Neutrophil (primary cell): ENCODE results near the gene INHBC.

Source experiments
- H3K27ac ChIP-seq: fragments of 200-600 bp; sonication (generic); 2 replicates; pipeline ENCODE4 v1.5.1; 2016; ENCODE audit warnings: mild to moderate bottlenecking, moderate library complexity
- H3K27me3 ChIP-seq: fragments of 200-600 bp; sonication (generic); 2 replicates; pipeline ENCODE4 v1.6.0; 2016; ENCODE audit warnings: mild to moderate bottlenecking
- H3K36me3 ChIP-seq: fragments of 200-600 bp; sonication (generic); 2 replicates; pipeline ENCODE4 v1.5.1; 2017
- H3K4me1 ChIP-seq, 2 experiments: fragments of 200-600 bp in 1 of 2; sonication (generic) in 1 of 2; 1 replicate in 1 of 2; 2 replicates in 1 of 2; pipeline versions ENCODE4 v1.5.1 to v1.6.1; 2013 to 2016; ENCODE audit warnings: low read depth in 1 of 2, low read length in 1 of 2, mild to moderate bottlenecking in 1 of 2, moderate library complexity in 1 of 2; ENCODE audit not compliant: control insufficient read depth in 1 of 2, insufficient read depth in 1 of 2
- H3K4me3 ChIP-seq, 2 experiments: fragments of 200-600 bp in 1 of 2; sonication (generic) in 1 of 2; 1 replicate in 1 of 2; 2 replicates in 1 of 2; pipeline ENCODE4 v1.5.1; 2013 to 2016; ENCODE audit warnings: low read depth in 1 of 2, low read length in 1 of 2, mild to moderate bottlenecking in 1 of 2, moderate library complexity in 1 of 2
- H3K9me3 ChIP-seq: fragments of 200-600 bp; sonication (generic); 2 replicates; pipeline ENCODE4 v1.5.1; 2016
- CTCF ChIP-seq: fragments of 200-600 bp; sonication (generic); IDR thresholded peaks from 2 replicates; pipeline ENCODE4 v1.5.1; 2016; ENCODE audit warnings: antibody characterized with exemption

The INHBC gene

GRCh38 chr12:57462251-57462911, 27.8 kb downstream of the INHBC start:
- H3K4me1 ChIP-seq: peaks cover 51 to 72% of the 10 kb centered on the region in 2 experiments
- peak overlapping the region; percentile 7 for H3K27ac ChIP-seq
- H3K27me3 ChIP-seq: peaks cover 32% of the 10 kb centered on the region
- peak overlapping the region; percentile 28 to 55 for H3K4me3 ChIP-seq
- no peaks in the 10 kb centered on the region for H3K9me3 ChIP-seq
- peaks cover 32% of the 10 kb centered on the region for H3K36me3 ChIP-seq
- peak; percentile 93 for TF ChIP-seq CTCF

GRCh38 chr12:57462912-57463253, 28.3 kb downstream of the INHBC start:
- Histone ChIP-seq H3K27ac (peak overlapping the region; percentile 7), H3K4me1 (peaks cover 54 to 75% of the 10 kb centered on the region in 2 experiments), H3K36me3 (peaks cover 37% of the 10 kb centered on the region), H3K27me3 (peaks cover 32% of the 10 kb centered on the region), H3K4me3 (peak overlapping the region in 1 of 2 experiments; percentile 55), H3K9me3 (no peaks in the 10 kb centered on the region)
- peak; percentile 5 for TF ChIP-seq CTCF

GRCh38 chr12:57464569-57464968, 30.0 kb downstream of the INHBC start:
- Histone ChIP-seq H3K27me3 (peaks cover 30% of the 10 kb centered on the region), H3K36me3 (peaks cover 54% of the 10 kb centered on the region)
- TF ChIP-seq CTCF: no peak

GRCh38 chr12:57465030-57465746, 30.6 kb downstream of the INHBC start:
- Histone ChIP-seq H3K4me3 (no peak overlapping the region), H3K4me1 (peaks cover 63 to 76% of the 10 kb centered on the region in 2 experiments), H3K36me3 (peaks cover 60% of the 10 kb centered on the region), H3K9me3 (no peaks in the 10 kb centered on the region), H3K27ac (peak overlapping the region; percentile 99), H3K27me3 (peaks cover 24% of the 10 kb centered on the region)
- TF ChIP-seq CTCF: no peak

More at GRCh38 chr12:57464569-57464968, 30.0 kb downstream of the INHBC start:
- no peak overlapping the region for H3K4me3 ChIP-seq
- H3K9me3 ChIP-seq: no peaks in the 10 kb centered on the region
- peaks cover 60 to 76% of the 10 kb centered on the region in 2 experiments for H3K4me1 ChIP-seq
- peak overlapping the region; percentile 99 for H3K27ac ChIP-seq

- Histone ChIP-seq H3K27me3 (peaks cover 17% of the 10 kb centered on the region), H3K4me3 (no peak overlapping the region), H3K27ac (peak overlapping the region; percentile 99)
These were observed 31.3 kb downstream of the INHBC start for GRCh38 chr12:57465747-57466505.

More at GRCh38 chr12:57465747-57466505, 31.3 kb downstream of the INHBC start:
- TF ChIP-seq CTCF: no peak
- no peaks in the 10 kb centered on the region for H3K9me3 ChIP-seq
- peaks cover 63 to 76% of the 10 kb centered on the region in 2 experiments for H3K4me1 ChIP-seq
- peaks cover 67% of the 10 kb centered on the region for H3K36me3 ChIP-seq
